H7 (cell line): ENCODE data around the gene CCSER1. TPM values are rescaled to one million over a fixed set of nuclear protein-coding genes. Genes with fewer than 3 reads are reported as not detected.
"Not testable (repeated sequence)": the region's sequence is repeated elsewhere in the genome, so short reads cannot be mapped to it uniquely, and the experiment has no call there.

Source experiments
- DNase-seq: peaks from one replicate; pipeline ENCODE4 v3.0.0; 2012
- H3K27me3 ChIP-seq: 2 replicates; pipeline ENCODE4 v1.6.0; 2011; ENCODE audit warnings: mild to moderate bottlenecking, low read length; ENCODE audit not compliant: control insufficient read depth, insufficient read depth
- H3K36me3 ChIP-seq: replicated peaks from 2 replicates; pipeline ENCODE4 v1.5.1; 2011; ENCODE audit warnings: low read length; ENCODE audit not compliant: control insufficient read depth, insufficient read depth
- H3K4me3 ChIP-seq: 2 replicates; pipeline ENCODE4 v1.5.1; 2011; ENCODE audit warnings: low read depth, mild to moderate bottlenecking, control low read depth, low read length, moderate library complexity; ENCODE audit not compliant: insufficient read depth
- total RNA-seq: library from RNA; depleted of rRNA; stranded (reverse); fragments of >200 nt; shearing (Covaris generic); gene quantifications from 2 replicates; pipeline ENCODE4 v1.2.3, GENCODE V29; 2014

The CCSER1 gene
- total RNA-seq, 1 experiment from 2014 or later = 1.1 TPM

- H3K27me3 ChIP-seq = no peaks in the 10 kb centered on the region
- no peaks in the 10 kb centered on the region for H3K36me3 ChIP-seq
- no peak overlapping the region for H3K4me3 ChIP-seq
- no peak for DNase-seq
Observed at GRCh38 chr4:90443231-90443630, 316.0 kb downstream of the CCSER1 start.

GRCh38 chr4:90444904-90445303 is 317.7 kb downstream of the CCSER1 start:
- Histone ChIP-seq H3K4me3 (no peak overlapping the region), H3K36me3 (no peaks in the 10 kb centered on the region), H3K27me3 (no peaks in the 10 kb centered on the region)
- no peak for DNase-seq

- H3K27me3 ChIP-seq = no peaks in the 10 kb centered on the region
- no peaks in the 10 kb centered on the region for H3K36me3 ChIP-seq
- no peak overlapping the region for H3K4me3 ChIP-seq
- DNase-seq = no peak
Observed at GRCh38 chr4:90445380-90445779, 318.2 kb downstream of the CCSER1 start.

- no peaks in the 10 kb centered on the region for H3K27me3 ChIP-seq
- H3K4me3 ChIP-seq = no peak overlapping the region
- no peak for DNase-seq
- H3K36me3 ChIP-seq = no peaks in the 10 kb centered on the region
Observed at GRCh38 chr4:90449626-90450025, 322.4 kb downstream of the CCSER1 start.

- DNase-seq = no peak
- H3K36me3 ChIP-seq = no peaks in the 10 kb centered on the region
- H3K4me3 ChIP-seq = no peak overlapping the region
- no peaks in the 10 kb centered on the region for H3K27me3 ChIP-seq
Observed at GRCh38 chr4:90456891-90457290, 329.7 kb downstream of the CCSER1 start.

GRCh38 chr4:90457817-90458216 is 330.6 kb downstream of the CCSER1 start:
- no peak for DNase-seq
- H3K27me3 ChIP-seq = no peaks in the 10 kb centered on the region
- H3K36me3 ChIP-seq = no peaks in the 10 kb centered on the region
- H3K4me3 ChIP-seq = no peak overlapping the region

GRCh38 chr4:90458576-90458975 is 331.4 kb downstream of the CCSER1 start:
- H3K27me3 ChIP-seq = no peaks in the 10 kb centered on the region
- H3K36me3 ChIP-seq = no peaks in the 10 kb centered on the region
- no peak overlapping the region for H3K4me3 ChIP-seq
- DNase-seq = no peak

GRCh38 chr4:90474484-90474883 is 347.3 kb downstream of the CCSER1 start:
- no peak for DNase-seq
- no peaks in the 10 kb centered on the region for H3K27me3 ChIP-seq
- H3K36me3 ChIP-seq = no peaks in the 10 kb centered on the region
- no peak overlapping the region for H3K4me3 ChIP-seq

- H3K27me3 ChIP-seq = no peaks in the 10 kb centered on the region
- no peaks in the 10 kb centered on the region for H3K36me3 ChIP-seq
- no peak for DNase-seq
- no peak overlapping the region for H3K4me3 ChIP-seq
Observed at GRCh38 chr4:90476019-90476418, 348.8 kb downstream of the CCSER1 start.

- Histone ChIP-seq H3K27me3 (no peaks in the 10 kb centered on the region), H3K4me3 (no peak overlapping the region), H3K36me3 (no peaks in the 10 kb centered on the region)
- DNase-seq = no peak
Observed at GRCh38 chr4:90476586-90476985, 349.4 kb downstream of the CCSER1 start.

- DNase-seq, H3K36me3 ChIP-seq, H3K4me3 ChIP-seq, H3K27me3 ChIP-seq: not testable (repeated sequence)
Observed at GRCh38 chr4:90484894-90485293, 357.7 kb downstream of the CCSER1 start.

GRCh38 chr4:90486346-90486745 is 359.2 kb downstream of the CCSER1 start:
- no peaks in the 10 kb centered on the region for H3K36me3 ChIP-seq
- H3K4me3 ChIP-seq = no peak overlapping the region
- H3K27me3 ChIP-seq = no peaks in the 10 kb centered on the region
- no peak for DNase-seq

- DNase-seq = no peak
- H3K4me3 ChIP-seq = no peak overlapping the region
- no peaks in the 10 kb centered on the region for H3K36me3 ChIP-seq
- no peaks in the 10 kb centered on the region for H3K27me3 ChIP-seq
Observed at GRCh38 chr4:90495211-90495610, 368.0 kb downstream of the CCSER1 start.

- DNase-seq = no peak
Observed at GRCh38 chr4:90495936-90496335, 368.7 kb downstream of the CCSER1 start.

GRCh38 chr4:90498175-90498574 is 371.0 kb downstream of the CCSER1 start:
- DNase-seq = no peak
- no peak overlapping the region for H3K4me3 ChIP-seq
- no peaks in the 10 kb centered on the region for H3K27me3 ChIP-seq
- H3K36me3 ChIP-seq = no peaks in the 10 kb centered on the region

More at GRCh38 chr4:90495936-90496335, 368.7 kb downstream of the CCSER1 start:
- no peaks in the 10 kb centered on the region for H3K36me3 ChIP-seq
- H3K4me3 ChIP-seq = no peak overlapping the region
- no peaks in the 10 kb centered on the region for H3K27me3 ChIP-seq

GRCh38 chr4:90503677-90504076 is 376.5 kb downstream of the CCSER1 start:
- Histone ChIP-seq H3K36me3 (no peaks in the 10 kb centered on the region), H3K4me3 (no peak overlapping the region), H3K27me3 (no peaks in the 10 kb centered on the region)
- no peak for DNase-seq
